ENCODE data around the gene TBCB. TPM values are rescaled to one million over a fixed set of nuclear protein-coding genes. Genes with fewer than 3 reads are reported as not detected.

The TBCB gene
- total RNA-seq, 1 donor from 2014 or later = 172 TPM

- H3K27ac Mint-ChIP-seq (ENCODE audit: unreplicated experiment) = no peak overlapping the region
These were observed 35.8 kb upstream of the TBCB start for GRCh38 chr19:36079389-36079945.

GRCh38 chr19:36081385-36081784, 33.9 kb upstream of the TBCB start:
- TF ChIP-seq, protein P1, sequence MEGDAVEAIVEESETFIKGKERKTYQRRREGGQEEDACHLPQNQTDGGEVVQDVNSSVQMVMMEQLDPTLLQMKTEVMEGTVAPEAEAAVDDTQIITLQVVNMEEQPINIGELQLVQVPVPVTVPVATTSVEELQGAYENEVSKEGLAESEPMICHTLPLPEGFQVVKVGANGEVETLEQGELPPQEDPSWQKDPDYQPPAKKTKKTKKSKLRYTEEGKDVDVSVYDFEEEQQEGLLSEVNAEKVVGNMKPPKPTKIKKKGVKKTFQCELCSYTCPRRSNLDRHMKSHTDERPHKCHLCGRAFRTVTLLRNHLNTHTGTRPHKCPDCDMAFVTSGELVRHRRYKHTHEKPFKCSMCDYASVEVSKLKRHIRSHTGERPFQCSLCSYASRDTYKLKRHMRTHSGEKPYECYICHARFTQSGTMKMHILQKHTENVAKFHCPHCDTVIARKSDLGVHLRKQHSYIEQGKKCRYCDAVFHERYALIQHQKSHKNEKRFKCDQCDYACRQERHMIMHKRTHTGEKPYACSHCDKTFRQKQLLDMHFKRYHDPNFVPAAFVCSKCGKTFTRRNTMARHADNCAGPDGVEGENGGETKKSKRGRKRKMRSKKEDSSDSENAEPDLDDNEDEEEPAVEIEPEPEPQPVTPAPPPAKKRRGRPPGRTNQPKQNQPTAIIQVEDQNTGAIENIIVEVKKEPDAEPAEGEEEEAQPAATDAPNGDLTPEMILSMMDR (IDR thresholded peaks at IDR 0.05) = no peak
- Mint-ChIP-seq H3K9me3 (ENCODE audit: unreplicated experiment) (no peaks in the 10 kb centered on the region), H3K4me3 (ENCODE audit: unreplicated experiment) (no peak overlapping the region), H3K27me3 (ENCODE audit: unreplicated experiment) (no peaks in the 10 kb centered on the region), H3K4me1 (ENCODE audit: unreplicated experiment) (no peaks in the 10 kb centered on the region), H3K36me3 (ENCODE audit: unreplicated experiment) (peaks cover 9% of the 10 kb centered on the region), H3K27ac (ENCODE audit: unreplicated experiment) (no peak overlapping the region)
- DNase-seq (ENCODE audit: extremely low spot score, unreplicated experiment) = no peak

More at GRCh38 chr19:36079389-36079945, 35.8 kb upstream of the TBCB start:
- no peak for DNase-seq (ENCODE audit: extremely low spot score, unreplicated experiment)
- Mint-ChIP-seq H3K36me3 (ENCODE audit: unreplicated experiment) (peaks cover 5% of the 10 kb centered on the region), H3K4me3 (ENCODE audit: unreplicated experiment) (no peak overlapping the region), H3K27me3 (ENCODE audit: unreplicated experiment) (no peaks in the 10 kb centered on the region), H3K9me3 (ENCODE audit: unreplicated experiment) (no peaks in the 10 kb centered on the region), H3K4me1 (ENCODE audit: unreplicated experiment) (no peaks in the 10 kb centered on the region)
- TF ChIP-seq, protein P1 (IDR thresholded peaks at IDR 0.05) = no peak

GRCh38 chr19:36081894-36082293, 33.4 kb upstream of the TBCB start:
- no peak for DNase-seq (ENCODE audit: extremely low spot score, unreplicated experiment)
- Mint-ChIP-seq H3K4me3 (ENCODE audit: unreplicated experiment) (no peak overlapping the region), H3K27ac (ENCODE audit: unreplicated experiment) (no peak overlapping the region), H3K9me3 (ENCODE audit: unreplicated experiment) (no peaks in the 10 kb centered on the region), H3K36me3 (ENCODE audit: unreplicated experiment) (peaks cover 9% of the 10 kb centered on the region), H3K27me3 (ENCODE audit: unreplicated experiment) (no peaks in the 10 kb centered on the region), H3K4me1 (ENCODE audit: unreplicated experiment) (no peaks in the 10 kb centered on the region)
- TF ChIP-seq, protein P1 (IDR thresholded peaks at IDR 0.05) = no peak

GRCh38 chr19:36082916-36083315, 32.4 kb upstream of the TBCB start:
- Mint-ChIP-seq H3K27ac (ENCODE audit: unreplicated experiment) (no peak overlapping the region), H3K9me3 (ENCODE audit: unreplicated experiment) (no peaks in the 10 kb centered on the region), H3K27me3 (ENCODE audit: unreplicated experiment) (no peaks in the 10 kb centered on the region), H3K4me1 (ENCODE audit: unreplicated experiment) (no peaks in the 10 kb centered on the region), H3K4me3 (ENCODE audit: unreplicated experiment) (no peak overlapping the region), H3K36me3 (ENCODE audit: unreplicated experiment) (peaks cover 9% of the 10 kb centered on the region)
- no peak for DNase-seq (ENCODE audit: extremely low spot score, unreplicated experiment)
- TF ChIP-seq, protein P1 (IDR thresholded peaks at IDR 0.05) = no peak

DNA sequence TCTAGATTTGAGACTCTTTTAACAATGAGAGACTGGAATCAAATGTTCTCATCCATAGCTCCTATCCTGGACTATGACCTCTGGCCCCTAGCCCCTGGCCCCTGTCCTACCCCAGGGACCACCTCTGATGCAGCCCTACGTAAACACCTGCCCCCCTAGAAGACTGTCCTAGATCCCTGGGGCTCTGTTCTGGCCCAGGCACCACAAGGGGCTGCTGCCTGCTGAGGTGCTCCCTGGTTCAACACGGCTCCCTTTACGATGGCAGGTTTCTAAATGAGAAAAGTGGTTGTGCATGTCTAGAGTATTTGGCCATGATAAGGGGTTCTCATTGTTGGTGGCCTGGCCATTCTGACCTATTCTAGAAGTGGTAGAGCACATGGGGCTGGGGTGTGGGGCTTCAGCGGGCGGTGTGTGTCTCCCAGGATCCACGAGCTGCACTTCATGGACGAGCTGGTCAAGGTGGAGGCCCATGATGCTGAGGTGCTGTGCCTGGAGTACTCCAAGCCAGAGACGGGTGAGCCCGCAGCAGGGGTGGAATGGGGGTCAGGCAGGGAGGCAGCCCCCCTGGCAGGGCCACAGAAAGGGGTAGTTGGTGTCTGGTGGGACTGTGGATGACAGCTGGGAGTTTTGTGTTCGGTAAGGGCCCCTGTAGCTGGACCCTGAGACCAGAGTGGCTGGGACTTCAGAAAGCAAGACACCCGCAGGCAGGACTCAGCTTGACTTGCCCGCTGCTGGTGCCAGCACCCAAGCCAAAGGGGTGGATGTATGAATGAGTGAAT, 30.8 kb upstream of the TBCB start:
- Mint-ChIP-seq H3K4me3 (ENCODE audit: unreplicated experiment) (no peak overlapping the region), H3K4me1 (ENCODE audit: unreplicated experiment) (no peaks in the 10 kb centered on the region), H3K27me3 (ENCODE audit: unreplicated experiment) (no peaks in the 10 kb centered on the region), H3K9me3 (ENCODE audit: unreplicated experiment) (no peaks in the 10 kb centered on the region), H3K27ac (ENCODE audit: unreplicated experiment) (no peak overlapping the region), H3K36me3 (ENCODE audit: unreplicated experiment) (peaks cover 12% of the 10 kb centered on the region)
- no peak for DNase-seq (ENCODE audit: extremely low spot score, unreplicated experiment)
- TF ChIP-seq, protein P1 (IDR thresholded peaks at IDR 0.05) = no peak
